Lung (tissue), 12 donors: Measurements from ENCODE around the gene MAP7. TPM values are rescaled to one million over a fixed set of nuclear protein-coding genes. Genes with fewer than 3 reads are reported as not detected.
"Not testable (repeated sequence)": the region's sequence is repeated elsewhere in the genome, so short reads cannot be mapped to it uniquely, and the experiment has no call there.

Source experiments
- ATAC-seq: fragments of 200-7000 bp; cut with Tn5 transposase; one replicate; pipeline ENCODE4 v1.9.1; 2020; ENCODE audit warnings: moderate number of reproducible peaks; ENCODE audit not compliant: insufficient read depth, low FRiP score
- DNase-seq, 3 donors: peaks; one replicate each; pipeline ENCODE4 v3.0.0-alpha.2; 2013 to 2017
- H3K27ac ChIP-seq, 2 donors: one replicate each; pipeline ENCODE4 v1.5.1; 2013; ENCODE audit warnings: mild to moderate bottlenecking in 2 of 2, moderate library complexity in 2 of 2, control low read depth in 1 of 2, inconsistent platforms in 1 of 2, low read depth in 1 of 2, low read length in 1 of 2
- H3K27me3 ChIP-seq, 3 donors: one replicate each; pipeline ENCODE4 v1.5.1; 2013; ENCODE audit warnings: low read length in 2 of 3; ENCODE audit not compliant: control insufficient read depth in 3 of 3, insufficient read depth in 3 of 3
- H3K36me3 ChIP-seq, 4 donors: one replicate each; pipeline ENCODE4 v1.5.1; 2013; ENCODE audit warnings: low read length in 4 of 4, mild to moderate bottlenecking in 1 of 4, moderate library complexity in 1 of 4; ENCODE audit not compliant: control insufficient read depth in 4 of 4, insufficient read depth in 4 of 4
- H3K4me1 ChIP-seq, 5 donors: one replicate each; pipeline ENCODE4 v1.5.1; 2013; ENCODE audit warnings: low read length in 5 of 5, mild to moderate bottlenecking in 2 of 5, moderate library complexity in 1 of 5; ENCODE audit not compliant: control insufficient read depth in 5 of 5, insufficient read depth in 5 of 5
- H3K4me3 ChIP-seq: one replicate; pipeline ENCODE4 v1.5.1; 2013; ENCODE audit warnings: mild to moderate bottlenecking, control low read depth, moderate library complexity
- H3K9ac ChIP-seq, 2 donors: one replicate each; pipeline ENCODE4 v1.5.1; 2013; ENCODE audit warnings: low read length in 2 of 2, control low read depth in 1 of 2; ENCODE audit not compliant: insufficient read depth in 1 of 2
- H3K9me3 ChIP-seq, 4 donors: one replicate each; pipeline ENCODE4 v1.5.1; 2013; ENCODE audit warnings: low read length in 3 of 4, mild to moderate bottlenecking in 1 of 4, moderate library complexity in 1 of 4; ENCODE audit not compliant: control insufficient read depth in 4 of 4, insufficient read depth in 3 of 4
- WGBS, 2 donors: extraction: QIAGEN DNeasy Blood & Tissue Kit; methylation state at CpG; one replicate each; pipeline ENCODE4 v1.1.7; 2013; 5-methylcytosine and 5-hydroxymethylcytosine counted together
- polyA plus RNA-seq, 2 donors: library from polyadenylated mRNA; stranded (reverse); fragments of 200-250 nt; gene quantifications; one replicate each; pipeline ENCODE4 v1.2.1, GENCODE V29; 2013
- total RNA-seq, 2 donors: library from RNA; depleted of rRNA in 1 of 2; stranded (reverse); fragments of >200 nt in 1 of 2; gene quantifications; one replicate each; pipeline ENCODE4 v1.2.1, GENCODE V29; 2014 to 2021
- TF ChIP-seq, protein P1 (sequence below): IDR thresholded peaks from 2 replicates; pipeline ENCODE4 v1.5.1; 2012; ENCODE audit warnings: mild to moderate bottlenecking; ENCODE audit errors: control extremely low read depth, extremely low read depth
- donor health status: control.
- donor health status: control.
- donor health status: Bipolar disorder and iron deficiency.
- donor health status: healthy.
- donor health status: DM: yes; HTN: yes; CAD: no.

The MAP7 gene
- total and polyA plus RNA-seq, 4 donors = 8.4 to 23.4 (median 12.3) TPM

DNA sequence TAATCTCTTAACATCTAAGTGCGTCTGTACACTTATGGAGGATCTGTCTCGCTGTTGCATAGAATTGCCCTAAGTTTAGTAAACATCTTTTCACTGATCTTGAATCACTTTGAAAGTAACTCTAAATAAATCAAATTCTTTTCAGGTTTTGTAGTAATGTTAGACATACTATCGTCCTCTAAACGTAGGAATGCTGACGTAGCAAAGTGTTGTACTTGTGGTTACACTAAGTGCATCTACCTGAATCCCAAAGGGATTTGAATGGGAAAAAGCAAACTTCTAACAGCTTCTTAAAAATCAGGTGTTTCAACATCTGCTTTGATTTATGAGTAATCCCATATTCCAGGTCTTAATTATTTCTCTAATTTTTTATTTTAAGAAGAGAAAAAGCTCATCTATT is 49.8 kb downstream of the MAP7 start:
- Histone ChIP-seq H3K4me1 (no peaks in the 10 kb centered on the region), H3K27me3 (no peaks in the 10 kb centered on the region), H3K4me3 (no peak overlapping the region), H3K9me3 (no peaks in the 10 kb centered on the region), H3K9ac (no peak overlapping the region), H3K27ac (no peak overlapping the region), H3K36me3 (no peaks in the 10 kb centered on the region)
- TF ChIP-seq, protein P1, sequence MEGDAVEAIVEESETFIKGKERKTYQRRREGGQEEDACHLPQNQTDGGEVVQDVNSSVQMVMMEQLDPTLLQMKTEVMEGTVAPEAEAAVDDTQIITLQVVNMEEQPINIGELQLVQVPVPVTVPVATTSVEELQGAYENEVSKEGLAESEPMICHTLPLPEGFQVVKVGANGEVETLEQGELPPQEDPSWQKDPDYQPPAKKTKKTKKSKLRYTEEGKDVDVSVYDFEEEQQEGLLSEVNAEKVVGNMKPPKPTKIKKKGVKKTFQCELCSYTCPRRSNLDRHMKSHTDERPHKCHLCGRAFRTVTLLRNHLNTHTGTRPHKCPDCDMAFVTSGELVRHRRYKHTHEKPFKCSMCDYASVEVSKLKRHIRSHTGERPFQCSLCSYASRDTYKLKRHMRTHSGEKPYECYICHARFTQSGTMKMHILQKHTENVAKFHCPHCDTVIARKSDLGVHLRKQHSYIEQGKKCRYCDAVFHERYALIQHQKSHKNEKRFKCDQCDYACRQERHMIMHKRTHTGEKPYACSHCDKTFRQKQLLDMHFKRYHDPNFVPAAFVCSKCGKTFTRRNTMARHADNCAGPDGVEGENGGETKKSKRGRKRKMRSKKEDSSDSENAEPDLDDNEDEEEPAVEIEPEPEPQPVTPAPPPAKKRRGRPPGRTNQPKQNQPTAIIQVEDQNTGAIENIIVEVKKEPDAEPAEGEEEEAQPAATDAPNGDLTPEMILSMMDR = no peak
- ATAC-seq (no peak), DNase-seq (peak in 1 of 3 donors; percentile 20)
- WGBS, 2 donors = 64 to 82% methylated on average over 5 of the region's 5 CpGs

DNA sequence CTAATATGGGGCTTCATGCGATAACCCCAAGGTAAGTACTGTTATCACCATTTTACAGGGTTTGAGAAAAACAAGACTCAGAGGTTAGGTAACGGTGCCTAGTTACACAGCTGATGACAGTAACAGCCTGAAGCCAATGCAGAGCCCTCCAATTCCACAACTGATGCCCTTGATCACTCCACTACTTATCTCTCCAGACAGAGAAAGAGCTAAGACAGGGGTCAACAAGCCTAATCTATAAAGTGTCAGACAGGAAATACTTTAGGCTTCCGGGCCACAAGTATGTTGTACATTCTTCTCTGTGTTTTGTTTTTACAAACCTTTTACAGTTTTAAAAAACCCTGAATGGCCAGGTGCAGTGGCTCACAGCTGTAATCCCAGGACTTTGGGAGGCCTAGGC is 50.9 kb downstream of the MAP7 start:
- H3K4me3 ChIP-seq = no peak overlapping the region
- H3K36me3 ChIP-seq = no peaks in the 10 kb centered on the region
- no peak overlapping the region for H3K9ac ChIP-seq
- no peaks in the 10 kb centered on the region for H3K9me3 ChIP-seq
- no peak overlapping the region for H3K27ac ChIP-seq
- DNase-seq (no peak), ATAC-seq (no peak)
- H3K4me1 ChIP-seq = no peaks in the 10 kb centered on the region
- WGBS, 2 donors = 65 to 73% methylated on average over 3 of the region's 3 CpGs
- H3K27me3 ChIP-seq = no peaks in the 10 kb centered on the region
- TF ChIP-seq, protein P1 = no peak

DNA sequence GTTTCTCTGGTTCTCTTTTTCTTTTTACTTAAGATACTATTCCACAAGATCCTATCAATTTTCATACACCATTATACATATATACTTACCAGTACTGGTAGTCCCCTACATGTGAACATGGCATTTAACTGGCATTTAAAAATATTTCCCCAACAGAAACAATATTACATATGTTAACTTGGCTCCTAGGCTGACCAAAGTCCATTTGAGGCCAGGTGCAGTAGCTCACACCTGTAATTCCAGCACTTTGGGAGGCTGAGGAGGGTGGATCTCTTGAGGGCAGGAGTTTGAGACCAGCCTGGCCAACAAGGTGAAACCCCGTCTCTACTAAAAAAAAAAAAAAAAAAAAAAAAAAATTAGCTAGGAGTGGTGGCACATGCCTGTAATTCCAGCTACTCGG is 53.8 kb downstream of the MAP7 start:
- H3K4me3 ChIP-seq, H3K27ac ChIP-seq, H3K9ac ChIP-seq, H3K27me3 ChIP-seq, H3K4me1 ChIP-seq, ATAC-seq, H3K9me3 ChIP-seq, DNase-seq, H3K36me3 ChIP-seq: not testable (repeated sequence)
- 92 to 95% methylated on average over 2 of the region's 2 CpGs for WGBS, 2 donors

DNA sequence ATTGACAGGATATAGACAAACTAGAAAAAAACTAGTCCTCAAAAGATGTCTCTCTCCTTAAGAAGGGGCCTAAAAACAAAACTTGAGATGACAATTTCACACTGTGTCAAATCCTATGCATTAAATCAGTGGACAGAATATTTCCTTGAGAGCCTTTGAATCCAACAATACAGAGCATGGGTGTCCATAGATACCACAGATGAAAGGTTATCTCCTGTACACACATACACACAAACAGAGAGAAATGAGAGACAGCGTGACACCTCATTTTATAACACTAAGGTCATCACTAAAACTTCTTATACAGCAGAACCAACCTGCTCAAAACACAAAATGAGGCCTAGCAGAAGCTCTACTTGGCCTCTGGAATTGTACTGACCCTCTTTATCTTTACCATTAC is 55.5 kb downstream of the MAP7 start:
- H3K27ac ChIP-seq = no peak overlapping the region
- WGBS, 2 donors = 71 to 92% methylated on average over 1 of the region's 1 CpG
- no peaks in the 10 kb centered on the region for H3K4me1 ChIP-seq
- no peaks in the 10 kb centered on the region for H3K36me3 ChIP-seq
- TF ChIP-seq, protein P1 = no peak
- no peaks in the 10 kb centered on the region for H3K27me3 ChIP-seq
- no peak overlapping the region for H3K4me3 ChIP-seq
- DNase-seq (no peak), ATAC-seq (no peak)
- H3K9ac ChIP-seq = no peak overlapping the region
- no peaks in the 10 kb centered on the region for H3K9me3 ChIP-seq
